Measurements from ENCODE around the gene PDZD8.
"Not testable (repeated sequence)": the region's sequence is repeated elsewhere in the genome, so short reads cannot be mapped to it uniquely, and the experiment has no call there.

The PDZD8 gene

GRCh38 chr10:117306674-117307073 is 68.6 kb downstream of the PDZD8 start:
- no peak for DNase-seq
- intact Hi-C loops (cut with DNase I): no loop called here

- intact Hi-C loops (cut with DNase I); DNase-seq: not testable (repeated sequence)
Measured at GRCh38 chr10:117303451-117303850, 71.8 kb downstream of the PDZD8 start.

- intact Hi-C loops (cut with DNase I): no loop called here
- DNase-seq: no peak
Measured at GRCh38 chr10:117300671-117301070, 74.6 kb downstream of the PDZD8 start.

GRCh38 chr10:117299435-117299834 is 75.8 kb downstream of the PDZD8 start:
- intact Hi-C loops (cut with DNase I): no loop called here

GRCh38 chr10:117298219-117298618 is 77.0 kb downstream of the PDZD8 start:
- intact Hi-C loops (cut with DNase I): no loop called here
- no peak for DNase-seq

More at GRCh38 chr10:117299435-117299834, 75.8 kb downstream of the PDZD8 start:
- DNase-seq: no peak

- no peak for DNase-seq
- intact Hi-C loops (cut with DNase I): no loop called here
Measured at GRCh38 chr10:117294735-117295134, 80.5 kb downstream of the PDZD8 start.

GRCh38 chr10:117294039-117294645 is 81.1 kb downstream of the PDZD8 start:
- intact Hi-C loops (cut with DNase I): no loop called here
- no peak for DNase-seq

- DNase-seq; intact Hi-C loops (cut with DNase I): not testable (repeated sequence)
Measured at GRCh38 chr10:117290872-117291271, 84.4 kb downstream of the PDZD8 start.

- DNase-seq: no peak
- intact Hi-C loops (cut with DNase I): no loop called here
Measured at GRCh38 chr10:117284716-117285494, 90.3 kb downstream of the PDZD8 start.

- DNase-seq: no peak
- intact Hi-C loops (cut with DNase I): no loop called here
Measured at GRCh38 chr10:117277675-117278074, 97.6 kb downstream of the PDZD8 start.

- DNase-seq: no peak
- intact Hi-C loops (cut with DNase I): no loop called here
Measured at GRCh38 chr10:117275121-117275520, 100.1 kb downstream of the PDZD8 start.

- intact Hi-C loops (cut with DNase I): no loop called here
- no peak for DNase-seq
Measured at GRCh38 chr10:117274509-117274908, 100.7 kb downstream of the PDZD8 start.

- DNase-seq: no peak
- intact Hi-C loops (cut with DNase I): no loop called here
Measured at GRCh38 chr10:117273980-117274379, 101.3 kb downstream of the PDZD8 start.

- DNase-seq: no peak
- intact Hi-C loops (cut with DNase I): no loop called here
Measured at GRCh38 chr10:117272195-117273076, 102.8 kb downstream of the PDZD8 start.

GRCh38 chr10:117271427-117271826 is 103.8 kb downstream of the PDZD8 start:
- DNase-seq: no peak
- intact Hi-C loops (cut with DNase I): no loop called here

- intact Hi-C loops (cut with DNase I): no loop called here
- DNase-seq: no peak
Measured at GRCh38 chr10:117268907-117269306, 106.3 kb downstream of the PDZD8 start.

- intact Hi-C loops (cut with DNase I): no loop called here
- DNase-seq: no peak
Measured at GRCh38 chr10:117268258-117268657, 107.0 kb downstream of the PDZD8 start.

GRCh38 chr10:117266812-117267211 is 108.4 kb downstream of the PDZD8 start:
- intact Hi-C loops (cut with DNase I): no loop called here
- DNase-seq: no peak

- intact Hi-C loops (cut with DNase I): no loop called here
- no peak for DNase-seq
Measured at GRCh38 chr10:117266400-117266799, 108.8 kb downstream of the PDZD8 start.

- no peak for DNase-seq
- intact Hi-C loops (cut with DNase I): no loop called here
Measured at GRCh38 chr10:117264782-117265181, 110.5 kb downstream of the PDZD8 start.

- DNase-seq: no peak
- intact Hi-C loops (cut with DNase I): no loop called here
Measured at GRCh38 chr10:117262903-117263293, 112.3 kb downstream of the PDZD8 start.
